LNCaP clone FGC (cell line): ENCODE data around the gene SLC12A1.

Experiments
- DNase-seq: peaks from one replicate; pipeline ENCODE4 v3.0.0-alpha.2; 2011; ENCODE audit warnings: low read depth
- H3K4me3 ChIP-seq: 2 replicates; pipeline ENCODE4 v1.5.1; 2011; ENCODE audit warnings: mild to moderate bottlenecking, low read depth, low read length, control low read depth
- CTCF ChIP-seq: IDR thresholded peaks from 2 replicates; pipeline ENCODE4 v1.5.1; 2012; ENCODE audit warnings: mild to moderate bottlenecking; ENCODE audit not compliant: control insufficient read depth, insufficient read depth; ENCODE audit errors: extremely low read depth

SLC12A1 gene

DNA sequence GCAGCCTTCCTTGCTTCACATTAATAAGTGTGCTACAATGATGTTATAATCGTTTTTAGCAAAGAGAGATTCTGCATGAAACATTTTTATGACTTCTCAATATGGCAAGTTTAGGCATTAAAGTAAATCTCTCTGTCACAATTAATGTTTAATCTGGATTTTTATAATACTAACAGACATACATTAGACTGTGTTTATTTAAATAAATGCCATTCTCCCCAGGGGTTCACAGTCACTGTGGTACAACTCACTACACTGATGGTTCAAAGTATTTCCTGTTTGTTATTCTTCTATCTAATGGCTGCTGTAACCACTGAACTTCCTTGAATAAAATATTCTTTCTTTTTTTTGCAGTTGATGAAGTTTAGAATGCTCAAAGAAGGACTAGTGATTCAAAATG lies 59.0 kb downstream of the SLC12A1 start:
- TF ChIP-seq CTCF = no peak
- DNase-seq = no peak

GRCh38 chr15:48266024-48266689 lies 60.1 kb downstream of the SLC12A1 start:
- no peak for DNase-seq
- H3K4me3 ChIP-seq = no peak overlapping the region
- no peak for TF ChIP-seq CTCF

More for the DNA sequence above, 59.0 kb downstream of the SLC12A1 start:
- no peak overlapping the region for H3K4me3 ChIP-seq

GRCh38 chr15:48267766-48268165 lies 61.7 kb downstream of the SLC12A1 start:
- no peak for TF ChIP-seq CTCF
- H3K4me3 ChIP-seq = no peak overlapping the region
- DNase-seq = no peak

DNA sequence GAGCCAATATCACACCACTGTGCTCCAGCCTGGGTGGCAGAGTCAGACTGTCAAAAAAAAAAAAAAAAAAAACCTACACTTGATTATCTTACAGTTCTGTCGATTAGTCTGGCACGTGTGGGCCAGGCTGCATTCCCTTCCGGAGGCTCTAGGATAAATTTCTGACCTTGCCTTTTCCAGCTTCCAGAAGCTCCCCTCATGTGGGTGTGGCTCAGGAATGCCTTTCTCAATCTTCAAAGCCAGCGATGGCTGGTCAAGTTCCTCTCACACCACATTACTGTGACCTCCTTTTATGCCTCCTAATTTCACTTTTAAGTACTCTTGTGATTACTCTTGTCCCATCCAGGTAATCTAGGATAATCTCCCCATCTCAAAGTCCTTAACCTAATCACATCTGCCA lies 66.9 kb downstream of the SLC12A1 start:
- no peak for TF ChIP-seq CTCF
- no peak for DNase-seq
- no peak overlapping the region for H3K4me3 ChIP-seq

DNA sequence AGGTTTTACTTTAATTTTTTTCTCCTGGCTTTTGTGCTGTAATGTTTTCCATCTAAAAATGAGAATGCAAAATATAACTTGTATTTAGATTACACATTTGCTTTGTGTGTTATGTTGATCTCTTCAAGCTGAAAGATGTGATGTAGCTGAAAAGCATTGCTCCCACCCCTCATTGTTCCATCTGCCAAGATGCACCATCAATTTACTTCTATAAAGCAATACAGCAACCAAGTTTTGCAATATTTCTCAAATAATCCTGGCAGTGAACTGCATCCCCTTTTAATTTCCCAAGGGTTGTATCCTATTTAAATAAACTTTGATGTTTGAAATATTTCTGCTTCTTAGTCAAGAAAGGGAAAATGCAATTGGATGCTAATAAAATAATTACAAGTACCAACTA lies 72.6 kb downstream of the SLC12A1 start:
- TF ChIP-seq CTCF = no peak
- no peak for DNase-seq
- no peak overlapping the region for H3K4me3 ChIP-seq

GRCh38 chr15:48279608-48280007 lies 73.5 kb downstream of the SLC12A1 start:
- TF ChIP-seq CTCF = no peak
- H3K4me3 ChIP-seq = no peak overlapping the region
- no peak for DNase-seq

- DNase-seq = no peak
- TF ChIP-seq CTCF = no peak
- no peak overlapping the region for H3K4me3 ChIP-seq
These were observed 75.6 kb downstream of the SLC12A1 start for GRCh38 chr15:48281674-48282073.
